ENCODE results near the gene LGI1. TPM values are rescaled to one million over a fixed set of nuclear protein-coding genes. Genes with fewer than 3 reads are reported as not detected.

The LGI1 gene
- total and polyA plus RNA-seq, 5 donors, result 0.21 to 0.68 (median 0.51) TPM; not detected in 1

GRCh38 chr10:93773120-93773519 is 15.4 kb downstream of the LGI1 start:
- no peaks in the 10 kb centered on the region for H3K9me3 ChIP-seq (ENCODE audit: control insufficient read depth, low read length)
- H3K27me3 ChIP-seq (ENCODE audit: control insufficient read depth, insufficient read depth), result no peaks in the 10 kb centered on the region
- no peak overlapping the region for H3K4me3 ChIP-seq (ENCODE audit: low read length)
- ATAC-seq, result no peak
- 78% methylated on average over 5 of the region's 5 CpGs for WGBS
- H3K27ac ChIP-seq (ENCODE audit: low read length), result no peak overlapping the region
- H3K4me1 ChIP-seq (ENCODE audit: control insufficient read depth, insufficient read depth, low read length), result no peaks in the 10 kb centered on the region
- DNase-seq, result no peak
- intact Hi-C loops (cut with DNase I), result no loop called here

- Histone ChIP-seq H3K4me3 (ENCODE audit: low read length) (no peak overlapping the region), H3K4me1 (ENCODE audit: control insufficient read depth, insufficient read depth, low read length) (no peaks in the 10 kb centered on the region), H3K9me3 (ENCODE audit: control insufficient read depth, low read length) (no peaks in the 10 kb centered on the region), H3K27me3 (ENCODE audit: control insufficient read depth, insufficient read depth) (no peaks in the 10 kb centered on the region), H3K27ac (ENCODE audit: low read length) (no peak overlapping the region)
- intact Hi-C loops (cut with DNase I), result no loop called here
- 61% methylated on average over 4 of the region's 4 CpGs for WGBS
- DNase-seq (no peak), ATAC-seq (no peak)
Observed at GRCh38 chr10:93773705-93774104, 16.0 kb downstream of the LGI1 start.

- DNase-seq (no peak), ATAC-seq (no peak)
- Histone ChIP-seq H3K9me3 (ENCODE audit: control insufficient read depth, low read length) (no peaks in the 10 kb centered on the region), H3K4me3 (ENCODE audit: low read length) (no peak overlapping the region), H3K27ac (ENCODE audit: low read length) (no peak overlapping the region), H3K4me1 (ENCODE audit: control insufficient read depth, insufficient read depth, low read length) (no peaks in the 10 kb centered on the region), H3K27me3 (ENCODE audit: control insufficient read depth, insufficient read depth) (no peaks in the 10 kb centered on the region)
- intact Hi-C loops (cut with DNase I), result no loop called here
- WGBS, result 82% methylated on average over 5 of the region's 5 CpGs
Observed at GRCh38 chr10:93775356-93775755, 17.6 kb downstream of the LGI1 start.

GRCh38 chr10:93777092-93777491 is 19.4 kb downstream of the LGI1 start:
- 33% methylated on average over 2 of the region's 2 CpGs for WGBS
- DNase-seq (no peak), ATAC-seq (no peak)

GRCh38 chr10:93784059-93784458 is 26.3 kb downstream of the LGI1 start:
- H3K27me3 ChIP-seq (ENCODE audit: control insufficient read depth, insufficient read depth), result no peaks in the 10 kb centered on the region
- no peaks in the 10 kb centered on the region for H3K9me3 ChIP-seq (ENCODE audit: control insufficient read depth, low read length)
- no peak overlapping the region for H3K27ac ChIP-seq (ENCODE audit: low read length)
- intact Hi-C loops (cut with DNase I), result no loop called here
- 54% methylated on average over 2 of the region's 2 CpGs for WGBS
- no peak overlapping the region for H3K4me3 ChIP-seq (ENCODE audit: low read length)
- H3K4me1 ChIP-seq (ENCODE audit: control insufficient read depth, insufficient read depth, low read length), result no peaks in the 10 kb centered on the region
- ATAC-seq, result no peak
- no peak for DNase-seq

More at GRCh38 chr10:93777092-93777491, 19.4 kb downstream of the LGI1 start:
- H3K4me1 ChIP-seq (ENCODE audit: control insufficient read depth, insufficient read depth, low read length), result no peaks in the 10 kb centered on the region
- H3K27me3 ChIP-seq (ENCODE audit: control insufficient read depth, insufficient read depth), result no peaks in the 10 kb centered on the region
- no peak overlapping the region for H3K27ac ChIP-seq (ENCODE audit: low read length)
- H3K9me3 ChIP-seq (ENCODE audit: control insufficient read depth, low read length), result no peaks in the 10 kb centered on the region
- intact Hi-C loops (cut with DNase I), result no loop called here
- no peak overlapping the region for H3K4me3 ChIP-seq (ENCODE audit: low read length)

- intact Hi-C loops (cut with DNase I), result no loop called here
- DNase-seq (no peak), ATAC-seq (no peak)
- Histone ChIP-seq H3K4me3 (ENCODE audit: low read length) (no peak overlapping the region), H3K27me3 (ENCODE audit: control insufficient read depth, insufficient read depth) (no peaks in the 10 kb centered on the region), H3K27ac (ENCODE audit: low read length) (no peak overlapping the region), H3K4me1 (ENCODE audit: control insufficient read depth, insufficient read depth, low read length) (no peaks in the 10 kb centered on the region), H3K9me3 (ENCODE audit: control insufficient read depth, low read length) (no peaks in the 10 kb centered on the region)
- 79% methylated on average over 3 of the region's 3 CpGs for WGBS
Observed at GRCh38 chr10:93788413-93789208, 30.9 kb downstream of the LGI1 start.

- no peak overlapping the region for H3K27ac ChIP-seq (ENCODE audit: low read length)
- intact Hi-C loops (cut with DNase I), result no loop called here
Observed at GRCh38 chr10:93790439-93790838, 32.7 kb downstream of the LGI1 start.

GRCh38 chr10:93796167-93796566 is 38.4 kb downstream of the LGI1 start:
- ATAC-seq (no peak), DNase-seq (no peak)
- intact Hi-C loops (cut with DNase I), result no loop called here
- Histone ChIP-seq H3K27me3 (ENCODE audit: control insufficient read depth, insufficient read depth) (no peaks in the 10 kb centered on the region), H3K9me3 (ENCODE audit: control insufficient read depth, low read length) (no peaks in the 10 kb centered on the region), H3K27ac (ENCODE audit: low read length) (no peak overlapping the region), H3K4me3 (ENCODE audit: low read length) (no peak overlapping the region), H3K4me1 (ENCODE audit: control insufficient read depth, insufficient read depth, low read length) (no peaks in the 10 kb centered on the region)
- 52% methylated on average over 2 of the region's 2 CpGs for WGBS

More at GRCh38 chr10:93790439-93790838, 32.7 kb downstream of the LGI1 start:
- no peaks in the 10 kb centered on the region for H3K9me3 ChIP-seq (ENCODE audit: control insufficient read depth, low read length)
- 36% methylated on average over 3 of the region's 3 CpGs for WGBS
- H3K27me3 ChIP-seq (ENCODE audit: control insufficient read depth, insufficient read depth), result no peaks in the 10 kb centered on the region
- no peak for DNase-seq
- no peak for ATAC-seq
- no peak overlapping the region for H3K4me3 ChIP-seq (ENCODE audit: low read length)
- H3K4me1 ChIP-seq (ENCODE audit: control insufficient read depth, insufficient read depth, low read length), result no peaks in the 10 kb centered on the region

- Histone ChIP-seq H3K27me3 (ENCODE audit: control insufficient read depth, insufficient read depth) (no peaks in the 10 kb centered on the region), H3K9me3 (ENCODE audit: control insufficient read depth, low read length) (no peaks in the 10 kb centered on the region), H3K4me1 (ENCODE audit: control insufficient read depth, insufficient read depth, low read length) (no peaks in the 10 kb centered on the region), H3K27ac (ENCODE audit: low read length) (no peak overlapping the region), H3K4me3 (ENCODE audit: low read length) (no peak overlapping the region)
- ATAC-seq, result no peak
- intact Hi-C loops (cut with DNase I), result no loop called here
- no peak for DNase-seq
- 74% methylated on average over 2 of the region's 2 CpGs for WGBS
Observed at GRCh38 chr10:93797825-93798224, 40.1 kb downstream of the LGI1 start.

GRCh38 chr10:93799155-93799708 is 41.5 kb downstream of the LGI1 start:
- no peak overlapping the region for H3K27ac ChIP-seq (ENCODE audit: low read length)
- WGBS, result 53% methylated on average over 5 of the region's 5 CpGs
- ATAC-seq, result no peak
- H3K4me1 ChIP-seq (ENCODE audit: control insufficient read depth, insufficient read depth, low read length), result no peaks in the 10 kb centered on the region
- intact Hi-C loops (cut with DNase I), result no loop called here
- no peaks in the 10 kb centered on the region for H3K9me3 ChIP-seq (ENCODE audit: control insufficient read depth, low read length)
- H3K4me3 ChIP-seq (ENCODE audit: low read length), result no peak overlapping the region
- no peak for DNase-seq
- no peaks in the 10 kb centered on the region for H3K27me3 ChIP-seq (ENCODE audit: control insufficient read depth, insufficient read depth)

GRCh38 chr10:93804200-93804599 is 46.5 kb downstream of the LGI1 start:
- H3K27ac ChIP-seq (ENCODE audit: low read length), result no peak overlapping the region
- ATAC-seq, result no peak
- no peaks in the 10 kb centered on the region for H3K27me3 ChIP-seq (ENCODE audit: control insufficient read depth, insufficient read depth)
- no peak for DNase-seq
- no peaks in the 10 kb centered on the region for H3K4me1 ChIP-seq (ENCODE audit: control insufficient read depth, insufficient read depth, low read length)
- H3K9me3 ChIP-seq (ENCODE audit: control insufficient read depth, low read length), result no peaks in the 10 kb centered on the region
- intact Hi-C loops (cut with DNase I), result no loop called here
- no peak overlapping the region for H3K4me3 ChIP-seq (ENCODE audit: low read length)
